ENCODE measurements around the gene TP73. TPM values are rescaled to one million over a fixed set of nuclear protein-coding genes. Genes with fewer than 3 reads are reported as not detected.

The TP73 gene
- total RNA-seq, 1 experiment from 2014 or later = 19.2 TPM

DNA sequence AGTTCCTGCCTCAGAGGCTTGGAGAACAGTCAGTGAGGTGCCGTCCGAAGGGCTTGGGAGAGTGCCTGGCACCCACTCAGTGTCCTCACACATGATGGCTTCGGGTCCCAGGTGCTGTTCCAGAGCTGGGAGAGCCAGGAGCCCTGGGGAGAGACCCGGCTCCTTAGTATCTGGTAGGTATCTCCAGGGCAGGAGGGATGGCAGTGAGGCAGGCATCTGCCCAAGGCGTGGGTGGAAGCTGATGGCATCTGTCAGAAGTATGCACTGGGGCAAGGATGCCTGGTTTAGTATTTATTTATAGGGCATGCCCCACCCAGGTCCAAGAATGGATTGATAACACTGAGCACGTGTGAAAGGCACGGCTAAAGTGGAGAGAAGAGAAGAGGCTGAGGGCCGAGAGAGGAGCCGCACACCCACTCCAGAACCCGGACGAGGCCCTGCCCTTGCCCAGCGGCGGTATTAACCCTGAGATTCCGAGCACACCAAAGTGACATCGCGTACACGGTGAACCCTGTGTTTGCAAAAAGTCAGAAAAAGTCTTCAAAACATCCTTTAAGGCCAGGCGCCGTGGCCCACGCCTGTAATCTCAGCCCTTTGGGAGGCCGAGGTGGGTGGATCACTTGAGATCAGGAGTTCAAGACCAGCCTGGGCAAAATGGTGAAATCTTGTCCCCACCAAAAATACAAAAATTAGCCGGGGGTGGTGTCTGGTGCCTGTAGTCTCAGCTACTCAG lies 2.4 kb downstream of the TP73 start:
- Histone ChIP-seq H3K4me3 (replicated peaks in 1 of 2; ENCODE audit: low read depth in 1 of 2, low read length in 2 of 2) (no peak overlapping the region), H4K20me1 (ENCODE audit: insufficient read depth) (no peaks in the 10 kb centered on the region), H3K9ac (ENCODE audit: low read length) (no peak overlapping the region), H2AFZ (ENCODE audit: low read depth, low read length, poor library complexity, severe bottlenecking) (no peak overlapping the region), H3K9me3 (ENCODE audit: control insufficient read depth in 1 of 2, insufficient read depth in 1 of 2, low read depth in 1 of 2, low read length in 2 of 2) (no peaks in the 10 kb centered on the region), H3K27ac (ENCODE audit: low read depth, low read length) (no peak overlapping the region), H3K79me2 (ENCODE audit: insufficient read depth, low read length) (peaks cover 62% of the 10 kb centered on the region), H3K4me2 (ENCODE audit: low read length) (no peak overlapping the region), H3K36me3 (ENCODE audit: control insufficient read depth in 1 of 2, insufficient read depth in 2 of 2, low read length in 2 of 2) (no peaks in the 10 kb centered on the region), H3K9me2 (ENCODE audit: insufficient read depth) (no peaks in the 10 kb centered on the region), H3K27me3 (ENCODE audit: insufficient read depth, low read length) (no peaks in the 10 kb centered on the region), H3K4me1 (ENCODE audit: control insufficient read depth in 1 of 2, insufficient read depth in 2 of 2, low read length in 2 of 2) (peaks cover 14 to 23% of the 10 kb centered on the region in 2 experiments)
- intact Hi-C loops (cut with micrococcal nuclease) = no loop called here
- CTCF ChIA-PET = no interaction called here
- BruUV-seq (replicated peaks) = no TSS peak
- POLR2A ChIA-PET = no interaction called here
- ATAC-seq (no peak), DNase-seq (ENCODE audit: low read depth, low spot score) (no peak)
- RAD21 ChIA-PET (ENCODE audit: low non-redundant PET in 1 of 2, low total read pairs in 2 of 2, uncharacterized antibody in 2 of 2, unreplicated experiment in 2 of 2) = no interaction called here
- no peak for TF ChIP-seq POLR2A (IDR thresholded peaks at IDR 0.05; ENCODE audit: borderline replicate concordance, extremely low read depth, insufficient read depth, insufficient read length)
- no peak for TF ChIP-seq POLR2AphosphoS5 (IDR thresholded peaks at IDR 0.05; ENCODE audit: low read depth, low read length)
- no peak for TF ChIP-seq TCF7L2 (IDR thresholded peaks at IDR 0.05; ENCODE audit: borderline replicate concordance, extremely low read depth, insufficient read depth, insufficient read length)
- no peak for TF ChIP-seq CBX3 (IDR thresholded peaks at IDR 0.05; ENCODE audit: low read depth)
- no peak for TF ChIP-seq RAD21 (IDR thresholded peaks at IDR 0.05; ENCODE audit: low read depth)

DNA sequence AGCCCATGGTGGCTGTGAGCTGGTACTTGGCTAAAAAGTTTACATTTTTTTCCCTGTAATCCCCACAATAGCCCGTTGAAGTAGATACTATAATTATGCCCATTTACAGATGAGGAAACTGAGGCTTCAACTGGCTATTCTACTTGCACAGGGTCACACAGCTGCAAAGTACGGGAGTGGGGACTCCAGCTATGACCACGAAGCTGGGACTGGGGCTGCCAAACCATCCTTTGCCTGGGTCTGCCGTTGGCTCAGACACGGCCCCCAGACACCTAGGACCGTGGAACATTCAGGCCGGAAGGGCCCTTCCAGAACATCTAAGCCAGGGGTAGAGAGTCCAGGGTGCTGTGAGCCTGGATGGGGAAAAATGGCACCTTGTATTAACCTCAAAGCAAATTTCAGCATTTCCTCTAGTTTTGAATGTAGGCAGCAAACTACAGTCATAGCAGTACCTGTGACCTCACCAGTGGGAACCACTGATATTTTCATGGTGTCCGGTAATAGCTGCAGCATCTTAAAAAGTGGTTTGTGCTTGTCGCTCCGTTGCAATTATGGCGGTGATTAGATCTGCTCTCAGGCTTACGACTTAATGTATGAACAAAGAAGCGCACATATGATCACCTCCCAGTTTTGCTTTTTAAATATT lies 4.3 kb downstream of the TP73 start:
- no TSS peak for BruUV-seq (replicated peaks)
- Histone ChIP-seq H3K4me3 (replicated peaks in 1 of 2; ENCODE audit: low read depth in 1 of 2, low read length in 2 of 2) (no peak overlapping the region), H2AFZ (ENCODE audit: low read depth, low read length, poor library complexity, severe bottlenecking) (no peak overlapping the region), H3K4me2 (ENCODE audit: low read length) (no peak overlapping the region), H3K9ac (ENCODE audit: low read length) (no peak overlapping the region), H3K36me3 (ENCODE audit: control insufficient read depth in 1 of 2, insufficient read depth in 2 of 2, low read length in 2 of 2) (no peaks in the 10 kb centered on the region), H3K9me2 (ENCODE audit: insufficient read depth) (no peaks in the 10 kb centered on the region), H3K79me2 (ENCODE audit: insufficient read depth, low read length) (peaks cover 79% of the 10 kb centered on the region), H3K27me3 (ENCODE audit: insufficient read depth, low read length) (no peaks in the 10 kb centered on the region), H3K9me3 (ENCODE audit: control insufficient read depth in 1 of 2, insufficient read depth in 1 of 2, low read depth in 1 of 2, low read length in 2 of 2) (no peaks in the 10 kb centered on the region), H4K20me1 (ENCODE audit: insufficient read depth) (peaks cover 5% of the 10 kb centered on the region; the same call in 1 of the 2 replicates), H3K4me1 (ENCODE audit: control insufficient read depth in 1 of 2, insufficient read depth in 2 of 2, low read length in 2 of 2) (peaks cover 11 to 14% of the 10 kb centered on the region in 2 experiments), H3K27ac (ENCODE audit: low read depth, low read length) (no peak overlapping the region)
- intact Hi-C loops (cut with micrococcal nuclease) = no loop called here
- RAD21 ChIA-PET (ENCODE audit: low non-redundant PET in 1 of 2, low total read pairs in 2 of 2, uncharacterized antibody in 2 of 2, unreplicated experiment in 2 of 2) = no interaction called here
- CTCF ChIA-PET = interaction anchor here (1.3 kb wide), 1 partner anchor 68 kb away, joined by 3 read pairs; no protein-coding TSS in a partner anchor
- ATAC-seq (no peak), DNase-seq (ENCODE audit: low read depth, low spot score) (no peak)
- POLR2A ChIA-PET = no interaction called here
- TF ChIP-seq, protein P1, sequence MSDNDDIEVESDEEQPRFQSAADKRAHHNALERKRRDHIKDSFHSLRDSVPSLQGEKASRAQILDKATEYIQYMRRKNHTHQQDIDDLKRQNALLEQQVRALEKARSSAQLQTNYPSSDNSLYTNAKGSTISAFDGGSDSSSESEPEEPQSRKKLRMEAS (IDR thresholded peaks at IDR 0.05) = no peak
- TF ChIP-seq, protein P2, sequence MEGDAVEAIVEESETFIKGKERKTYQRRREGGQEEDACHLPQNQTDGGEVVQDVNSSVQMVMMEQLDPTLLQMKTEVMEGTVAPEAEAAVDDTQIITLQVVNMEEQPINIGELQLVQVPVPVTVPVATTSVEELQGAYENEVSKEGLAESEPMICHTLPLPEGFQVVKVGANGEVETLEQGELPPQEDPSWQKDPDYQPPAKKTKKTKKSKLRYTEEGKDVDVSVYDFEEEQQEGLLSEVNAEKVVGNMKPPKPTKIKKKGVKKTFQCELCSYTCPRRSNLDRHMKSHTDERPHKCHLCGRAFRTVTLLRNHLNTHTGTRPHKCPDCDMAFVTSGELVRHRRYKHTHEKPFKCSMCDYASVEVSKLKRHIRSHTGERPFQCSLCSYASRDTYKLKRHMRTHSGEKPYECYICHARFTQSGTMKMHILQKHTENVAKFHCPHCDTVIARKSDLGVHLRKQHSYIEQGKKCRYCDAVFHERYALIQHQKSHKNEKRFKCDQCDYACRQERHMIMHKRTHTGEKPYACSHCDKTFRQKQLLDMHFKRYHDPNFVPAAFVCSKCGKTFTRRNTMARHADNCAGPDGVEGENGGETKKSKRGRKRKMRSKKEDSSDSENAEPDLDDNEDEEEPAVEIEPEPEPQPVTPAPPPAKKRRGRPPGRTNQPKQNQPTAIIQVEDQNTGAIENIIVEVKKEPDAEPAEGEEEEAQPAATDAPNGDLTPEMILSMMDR (IDR thresholded peaks at IDR 0.05 in 2 of 3, conservative IDR thresholded peaks at IDR 0.05 in 1 of 3; ENCODE audit: borderline replicate concordance in 1 of 3, insufficient read depth in 1 of 3, low read depth in 2 of 3, low read length in 2 of 3) = no peak
- TF ChIP-seq SIN3A (IDR thresholded peaks at IDR 0.05; ENCODE audit: low read depth) (no peak), ELF1 (IDR thresholded peaks at IDR 0.05; ENCODE audit: borderline replicate concordance, low read depth) (no peak), SP1 (IDR thresholded peaks at IDR 0.05; ENCODE audit: low read depth) (no peak), EZH2phosphoT487 (IDR thresholded peaks at IDR 0.05; ENCODE audit: borderline replicate concordance) (no peak), YY1 (IDR thresholded peaks at IDR 0.05; ENCODE audit: extremely low read depth, insufficient replicate concordance, low read depth, low read length) (no peak), ZNF274 (IDR thresholded peaks at IDR 0.05; ENCODE audit: low read depth, low read length) (no peak), CEBPB (IDR thresholded peaks at IDR 0.05; ENCODE audit: low read depth) (no peak), POLR2AphosphoS5 (IDR thresholded peaks at IDR 0.05; ENCODE audit: low read depth, low read length) (no peak), JUND (IDR thresholded peaks at IDR 0.05) (no peak), ZFX (IDR thresholded peaks at IDR 0.05) (no peak), TCF7L2 (IDR thresholded peaks at IDR 0.05; ENCODE audit: borderline replicate concordance, extremely low read depth, insufficient read depth, insufficient read length) (no peak)
- TF ChIP-seq, protein P3, sequence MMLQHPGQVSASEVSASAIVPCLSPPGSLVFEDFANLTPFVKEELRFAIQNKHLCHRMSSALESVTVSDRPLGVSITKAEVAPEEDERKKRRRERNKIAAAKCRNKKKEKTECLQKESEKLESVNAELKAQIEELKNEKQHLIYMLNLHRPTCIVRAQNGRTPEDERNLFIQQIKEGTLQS (IDR thresholded peaks at IDR 0.05) = no peak
